Calu3 (cell line): Measurements from ENCODE around the gene PCDHGA7. TPM values are rescaled to one million over a fixed set of nuclear protein-coding genes. Genes with fewer than 3 reads are reported as not detected.

ENCODE experiments used
- BruUV-seq: library from RNA; stranded (reverse); fragments of 400-500 nt; replicated peaks from 2 replicates; lab custom pipeline; 2021; lab: Mats Ljungman, UMichigan
- CTCF ChIA-PET: fragments of 300-600 bp; sonication (Branson Sonifier 250); formaldehyde crosslinking; loops from one replicate; lab custom pipeline; 2022; ENCODE audit warnings: antibody characterized with exemption; lab: Charles Lee
- DNase-seq: peaks from one replicate; pipeline ENCODE4 v3.0.0; 2022
- H3K27ac Mint-ChIP-seq: one replicate; pipeline ENCODE4 v1.8.0; 2022; ENCODE audit warnings: mixed read lengths; ENCODE audit not compliant: unreplicated experiment
- H3K27me3 Mint-ChIP-seq: one replicate; pipeline ENCODE4 v1.8.0; 2022; ENCODE audit warnings: mixed read lengths; ENCODE audit not compliant: unreplicated experiment
- H3K36me3 Mint-ChIP-seq: one replicate; pipeline ENCODE4 v1.8.0; 2022; ENCODE audit warnings: mild to moderate bottlenecking, moderate library complexity, mixed read lengths; ENCODE audit not compliant: insufficient read depth, unreplicated experiment
- H3K4me1 Mint-ChIP-seq: one replicate; pipeline ENCODE4 v1.8.0; 2022; ENCODE audit warnings: mild to moderate bottlenecking, low read depth, mixed read lengths; ENCODE audit not compliant: unreplicated experiment
- H3K4me3 Mint-ChIP-seq: one replicate; pipeline ENCODE4 v1.8.0; 2022; ENCODE audit warnings: mild to moderate bottlenecking, low read depth, moderate library complexity, mixed read lengths; ENCODE audit not compliant: unreplicated experiment
- H3K9me3 Mint-ChIP-seq: one replicate; pipeline ENCODE4 v1.8.0; 2022; ENCODE audit warnings: low read depth, mixed read lengths; ENCODE audit not compliant: unreplicated experiment
- intact Hi-C: fragments of 100-400 bp; cut with micrococcal nuclease; formaldehyde crosslinking; loops from one replicate; pipeline ENCODE4 v1.10.0; 2022; ENCODE audit not compliant: unreplicated experiment
- total RNA-seq: library from RNA; stranded (reverse); gene quantifications from 2 replicates; pipeline ENCODE4 v1.2.3, GENCODE V29; 2022
- TF ChIP-seq, protein P1 (sequence below): fragments of 200-600 bp; IDR thresholded peaks from one replicate; pipeline ENCODE4 v1.8.0; 2022; ENCODE audit warnings: antibody characterized with exemption; ENCODE audit not compliant: unreplicated experiment

Gene PCDHGA7
- total RNA-seq, 1 experiment from 2014 or later, result 0.90 TPM

DNA sequence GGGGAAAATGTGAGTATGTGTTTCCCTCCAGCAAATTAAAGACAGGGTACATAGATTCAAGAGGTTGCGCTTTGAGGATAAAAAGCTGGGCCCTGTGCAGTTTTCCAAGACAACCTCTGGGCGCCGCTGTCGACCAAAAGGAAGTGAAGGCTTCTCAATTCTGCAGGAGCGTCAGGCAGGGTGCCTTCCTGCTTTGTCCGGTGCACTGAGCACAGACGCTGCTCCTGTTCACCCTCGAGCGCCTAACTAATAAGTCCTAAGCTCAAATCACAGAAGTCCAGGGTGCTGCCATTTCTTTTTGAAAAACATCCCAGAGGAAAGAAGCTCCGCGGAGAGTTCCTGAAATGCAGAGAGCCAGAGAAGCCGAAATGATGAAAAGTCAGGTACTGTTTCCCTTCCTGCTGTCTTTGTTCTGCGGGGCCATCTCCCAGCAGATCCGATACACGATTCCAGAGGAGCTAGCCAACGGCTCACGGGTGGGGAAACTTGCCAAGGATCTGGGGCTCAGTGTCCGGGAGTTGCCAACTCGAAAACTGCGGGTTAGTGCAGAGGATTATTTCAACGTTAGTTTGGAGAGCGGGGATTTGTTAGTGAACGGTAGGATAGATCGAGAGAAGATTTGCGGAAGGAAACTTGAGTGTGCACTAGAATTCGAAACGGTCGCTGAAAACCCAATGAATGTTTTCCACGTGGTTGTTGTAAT is 32.5 kb upstream of the PCDHGA7 start, which contains the start of gene PCDHGB1:
Gene PCDHGB1, plus strand, starts transcription at position 183 of the 703 bp plus-strand sequence. Its CDS starts 162 bp downstream, at position 345.
- Mint-ChIP-seq H3K4me1 (no peaks in the 10 kb centered on the region), H3K27me3 (no peaks in the 10 kb centered on the region), H3K36me3 (peaks cover 5% of the 10 kb centered on the region), H3K27ac (no peak within 1 kb of the TSS), H3K9me3 (peaks cover 16% of the 10 kb centered on the region), H3K4me3 (no peak within 1 kb of the TSS)
- TF ChIP-seq, protein P1, sequence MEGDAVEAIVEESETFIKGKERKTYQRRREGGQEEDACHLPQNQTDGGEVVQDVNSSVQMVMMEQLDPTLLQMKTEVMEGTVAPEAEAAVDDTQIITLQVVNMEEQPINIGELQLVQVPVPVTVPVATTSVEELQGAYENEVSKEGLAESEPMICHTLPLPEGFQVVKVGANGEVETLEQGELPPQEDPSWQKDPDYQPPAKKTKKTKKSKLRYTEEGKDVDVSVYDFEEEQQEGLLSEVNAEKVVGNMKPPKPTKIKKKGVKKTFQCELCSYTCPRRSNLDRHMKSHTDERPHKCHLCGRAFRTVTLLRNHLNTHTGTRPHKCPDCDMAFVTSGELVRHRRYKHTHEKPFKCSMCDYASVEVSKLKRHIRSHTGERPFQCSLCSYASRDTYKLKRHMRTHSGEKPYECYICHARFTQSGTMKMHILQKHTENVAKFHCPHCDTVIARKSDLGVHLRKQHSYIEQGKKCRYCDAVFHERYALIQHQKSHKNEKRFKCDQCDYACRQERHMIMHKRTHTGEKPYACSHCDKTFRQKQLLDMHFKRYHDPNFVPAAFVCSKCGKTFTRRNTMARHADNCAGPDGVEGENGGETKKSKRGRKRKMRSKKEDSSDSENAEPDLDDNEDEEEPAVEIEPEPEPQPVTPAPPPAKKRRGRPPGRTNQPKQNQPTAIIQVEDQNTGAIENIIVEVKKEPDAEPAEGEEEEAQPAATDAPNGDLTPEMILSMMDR, result no peak
- intact Hi-C loops, result no loop called here
- CTCF ChIA-PET, result interaction anchor here (0.8 kb wide), 1 partner anchor 158 kb away, joined by 3 read pairs; the partner anchor contains the start of gene PCDHB10
- DNase-seq, result no peak
- no TSS peak for BruUV-seq

DNA sequence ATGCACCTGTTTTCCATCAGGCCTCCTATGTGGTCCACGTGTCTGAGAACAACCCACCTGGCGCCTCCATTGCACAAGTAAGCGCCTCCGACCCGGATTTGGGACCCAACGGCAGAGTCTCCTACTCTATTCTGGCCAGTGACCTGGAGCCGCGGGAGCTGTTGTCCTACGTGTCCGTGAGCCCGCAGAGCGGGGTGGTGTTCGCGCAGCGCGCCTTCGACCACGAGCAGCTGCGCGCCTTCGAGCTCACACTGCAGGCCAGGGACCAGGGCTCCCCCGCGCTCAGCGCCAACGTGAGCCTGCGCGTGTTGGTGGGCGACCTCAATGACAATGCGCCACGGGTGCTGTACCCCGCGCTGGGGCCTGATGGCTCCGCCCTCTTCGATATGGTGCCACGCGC is 31.0 kb upstream of the PCDHGA7 start:
- no peak for DNase-seq
- H3K27me3 Mint-ChIP-seq, result no peaks in the 10 kb centered on the region
- intact Hi-C loops, result no loop called here
- BruUV-seq, result no TSS peak
- H3K9me3 Mint-ChIP-seq, result peaks cover 14% of the 10 kb centered on the region
- no peak overlapping the region for H3K27ac Mint-ChIP-seq
- peaks cover 5% of the 10 kb centered on the region for H3K36me3 Mint-ChIP-seq
- no peak overlapping the region for H3K4me3 Mint-ChIP-seq
- H3K4me1 Mint-ChIP-seq, result no peaks in the 10 kb centered on the region
- CTCF ChIA-PET, result no interaction called here
- TF ChIP-seq, protein P1, result no peak

DNA sequence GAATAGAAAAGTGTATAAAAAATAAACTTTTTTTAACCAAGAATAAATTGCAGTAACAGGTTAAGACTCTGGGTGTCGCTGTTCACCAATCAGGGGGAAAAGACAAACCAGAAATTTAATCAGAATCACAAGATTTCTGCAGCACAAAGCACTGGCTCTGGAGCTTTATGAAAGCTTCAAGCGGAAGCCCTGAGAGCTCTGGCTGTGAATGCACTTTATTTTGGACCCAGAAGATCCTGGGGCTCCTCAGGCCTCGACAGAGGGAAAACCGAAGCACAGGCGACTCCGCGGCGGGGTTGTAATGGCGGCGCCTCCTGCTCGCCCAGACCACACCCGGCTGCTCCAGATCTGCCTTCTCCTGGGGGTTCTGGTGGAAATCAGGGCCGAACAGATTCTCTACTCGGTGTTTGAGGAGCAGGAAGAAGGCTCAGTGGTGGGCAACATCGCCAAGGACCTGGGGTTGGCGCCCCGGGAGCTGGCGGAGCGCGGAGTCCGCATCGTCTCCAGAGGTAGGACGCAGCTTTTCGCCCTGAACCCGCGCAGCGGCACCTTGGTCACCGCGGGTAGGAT is 27.6 kb upstream of the PCDHGA7 start, which contains the start of gene PCDHGA4:
Gene PCDHGA4, plus strand, starts transcription at position 122 of the 570 bp plus-strand sequence. Its CDS starts 87 bp downstream, at position 209.
- CTCF ChIA-PET, result interaction anchor here (0.5 kb wide), 1 partner anchor 53 kb away, joined by 3 read pairs; no protein-coding TSS in a partner anchor
- BruUV-seq, result no TSS peak
- H3K27me3 Mint-ChIP-seq, result no peaks in the 10 kb centered on the region
- no peak for DNase-seq
- no peaks in the 10 kb centered on the region for H3K4me1 Mint-ChIP-seq
- no peak within 1 kb of the TSS for H3K4me3 Mint-ChIP-seq
- TF ChIP-seq, protein P1, result no peak
- H3K36me3 Mint-ChIP-seq, result peaks cover 5% of the 10 kb centered on the region
- intact Hi-C loops, result no loop called here
- no peak within 1 kb of the TSS for H3K27ac Mint-ChIP-seq
- H3K9me3 Mint-ChIP-seq, result peaks cover 19% of the 10 kb centered on the region

DNA sequence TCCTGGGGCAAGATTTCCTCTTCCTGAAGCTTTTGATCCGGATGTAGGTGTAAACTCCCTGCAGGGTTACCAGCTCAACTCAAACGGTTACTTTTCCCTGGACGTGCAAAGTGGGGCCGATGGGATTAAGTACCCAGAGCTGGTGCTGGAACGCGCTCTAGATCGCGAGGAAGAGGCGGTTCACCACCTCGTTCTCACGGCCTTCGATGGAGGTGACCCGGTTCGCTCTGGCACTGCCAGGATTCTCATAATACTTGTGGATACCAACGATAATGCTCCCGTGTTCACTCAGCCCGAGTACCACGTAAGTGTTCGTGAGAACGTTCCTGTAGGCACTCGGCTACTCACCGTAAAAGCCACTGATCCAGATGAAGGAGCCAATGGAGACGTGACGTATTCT is 26.9 kb upstream of the PCDHGA7 start:
- CTCF ChIA-PET, result interaction anchor here (0.5 kb wide), 1 partner anchor 54 kb away, joined by 3 read pairs; no protein-coding TSS in a partner anchor
- no peak for DNase-seq
- no peak overlapping the region for H3K4me3 Mint-ChIP-seq
- H3K27ac Mint-ChIP-seq, result no peak overlapping the region
- H3K9me3 Mint-ChIP-seq, result peaks cover 18% of the 10 kb centered on the region
- H3K36me3 Mint-ChIP-seq, result no peaks in the 10 kb centered on the region
- TF ChIP-seq, protein P1, result no peak
- intact Hi-C loops, result no loop called here
- no TSS peak for BruUV-seq
- H3K27me3 Mint-ChIP-seq, result no peaks in the 10 kb centered on the region
- H3K4me1 Mint-ChIP-seq, result no peaks in the 10 kb centered on the region
